ENCODE results near the gene HDAC9.

Gene HDAC9

DNA sequence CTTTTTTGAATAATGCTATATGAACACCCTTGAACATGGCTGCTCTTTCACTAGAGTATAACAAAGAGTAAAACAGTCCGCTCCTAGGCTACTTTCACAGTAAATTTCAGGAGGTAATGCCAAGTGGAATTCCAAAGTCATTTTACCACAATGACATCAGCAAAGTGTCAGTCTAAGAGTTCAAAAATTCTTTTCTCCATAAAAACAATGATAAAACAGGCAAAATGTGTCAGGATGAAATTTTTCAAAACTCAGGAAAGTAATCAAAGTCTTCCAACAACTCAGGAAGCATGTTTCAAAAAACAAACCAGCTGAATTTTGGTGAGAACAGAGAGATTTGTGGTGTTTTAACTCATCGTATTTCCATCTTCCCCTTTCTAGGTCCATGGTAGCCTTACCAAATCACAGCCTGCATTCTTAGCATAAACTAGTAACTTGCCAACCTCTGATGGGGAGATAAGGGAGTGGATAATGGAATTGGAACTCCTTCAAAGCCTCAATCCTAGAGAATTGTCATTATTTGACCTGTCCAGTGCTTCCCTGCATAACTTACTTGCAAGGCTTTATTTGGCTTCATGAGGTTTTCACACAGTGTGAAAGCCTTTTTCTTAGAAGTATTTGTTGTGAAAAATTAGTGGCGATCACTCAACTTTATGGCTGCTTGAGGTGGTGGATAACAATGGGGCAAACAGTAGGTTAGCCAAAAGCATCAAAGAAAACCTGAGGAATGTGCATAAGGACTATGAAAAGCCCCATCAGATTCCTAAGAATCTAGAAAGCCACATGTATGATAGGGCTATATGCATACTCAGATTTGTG, 302.7 kb downstream of the HDAC9 start:
- DNase-seq, result no peak

DNA sequence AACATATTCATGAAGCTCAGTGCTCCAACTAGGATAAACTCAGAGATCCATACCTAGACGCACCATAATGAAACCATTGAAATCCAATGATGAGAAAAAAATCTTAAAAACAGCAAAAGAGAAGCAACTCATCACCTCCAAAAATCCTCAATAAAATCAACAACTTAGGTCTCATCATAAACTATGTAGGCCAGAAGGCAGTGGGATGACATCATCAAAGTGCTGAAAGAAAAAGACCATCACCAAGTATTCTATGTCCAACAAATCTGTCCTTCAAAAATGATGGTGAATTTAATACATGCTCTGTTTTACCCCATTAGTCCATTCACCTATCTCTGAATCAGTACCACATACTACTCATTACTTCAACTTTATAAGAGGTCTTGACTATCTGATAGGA, 304.4 kb downstream of the HDAC9 start:
- DNase-seq, result no peak

GRCh38 chr7:18803923-18804322, 308.4 kb downstream of the HDAC9 start:
- no peak for DNase-seq

GRCh38 chr7:18806177-18806576, 310.6 kb downstream of the HDAC9 start:
- no peak for DNase-seq

- DNase-seq, result no peak
Measured at GRCh38 chr7:18808026-18808425, 312.5 kb downstream of the HDAC9 start.

DNA sequence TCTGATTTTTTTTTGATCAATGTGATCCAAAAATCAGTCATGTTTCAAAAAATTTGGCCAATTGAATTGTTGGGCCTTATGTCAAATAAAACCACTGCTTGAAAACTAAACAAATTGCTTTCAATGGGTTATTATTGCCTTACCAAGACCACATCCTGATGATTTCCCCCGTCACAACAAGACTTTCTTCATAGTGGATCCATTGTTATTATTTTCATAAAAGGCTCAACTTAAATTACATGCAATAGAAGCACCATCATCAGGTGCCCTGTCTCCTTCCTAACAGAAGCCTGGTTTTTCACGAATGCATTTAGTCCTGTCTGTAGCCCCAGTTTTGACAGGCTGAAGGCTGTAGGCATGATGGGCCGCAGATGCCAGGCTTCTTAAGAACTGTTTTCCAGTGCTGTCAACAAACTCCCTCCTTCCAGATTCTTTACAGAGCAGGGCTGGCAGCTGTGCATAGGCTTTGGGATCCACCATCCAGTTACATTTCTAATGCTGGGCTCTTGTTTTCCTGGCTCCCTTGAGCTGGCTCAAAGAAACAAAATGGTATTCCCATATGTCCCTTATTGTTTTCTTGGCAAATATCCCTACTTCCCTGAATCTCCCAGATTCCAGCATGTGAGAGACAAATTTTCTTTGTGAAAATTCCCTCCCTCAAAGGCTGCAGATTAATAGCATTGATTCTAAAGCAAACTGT, 319.9 kb downstream of the HDAC9 start:
- DNase-seq, result no peak

DNA sequence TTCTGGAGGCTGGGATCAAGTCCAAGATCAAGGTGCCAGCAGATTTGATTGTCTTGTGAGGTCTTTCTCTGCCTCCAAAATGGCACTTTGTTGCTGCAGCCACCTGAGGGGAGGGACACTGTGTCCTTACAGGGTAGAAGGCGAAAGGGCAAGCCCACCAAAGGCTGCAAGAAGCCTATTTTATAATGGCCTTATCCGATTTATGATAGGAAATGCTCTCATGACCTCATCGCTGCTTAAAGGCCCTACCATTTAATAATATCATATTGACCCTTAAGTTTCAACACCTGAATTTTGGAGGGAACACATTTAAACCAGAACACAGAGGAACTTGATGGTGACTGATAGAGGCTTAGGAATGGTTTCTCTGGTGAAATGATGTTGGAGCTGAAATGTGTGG, 325.4 kb downstream of the HDAC9 start:
- DNase-seq, result no peak

DNA sequence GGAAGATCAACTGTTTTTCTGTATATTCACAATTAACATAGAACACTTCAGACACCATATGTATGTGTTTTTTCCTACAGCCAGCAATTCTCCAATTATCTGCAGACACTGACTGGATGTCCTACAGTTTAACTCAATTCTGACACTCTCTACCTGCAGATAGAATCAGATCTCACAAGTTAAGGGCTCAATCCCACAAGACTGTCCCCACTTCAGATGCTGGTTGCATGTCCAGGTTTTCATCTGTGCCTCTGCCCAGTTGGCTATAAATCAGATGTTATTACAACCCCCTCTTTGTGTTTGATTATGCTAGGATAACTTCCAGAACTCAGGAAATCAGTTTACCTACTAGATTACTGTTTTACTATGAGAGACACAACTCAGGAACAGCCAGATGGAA, 326.0 kb downstream of the HDAC9 start:
- DNase-seq, result no peak

GRCh38 chr7:18824157-18824556, 328.6 kb downstream of the HDAC9 start:
- DNase-seq, result no peak

- no peak for DNase-seq
Measured at GRCh38 chr7:18828260-18828993, 332.9 kb downstream of the HDAC9 start.

- no peak for DNase-seq
Measured at GRCh38 chr7:18828994-18829857, 333.7 kb downstream of the HDAC9 start.

- no peak for DNase-seq
Measured at GRCh38 chr7:18829858-18830285, 334.3 kb downstream of the HDAC9 start.

DNA sequence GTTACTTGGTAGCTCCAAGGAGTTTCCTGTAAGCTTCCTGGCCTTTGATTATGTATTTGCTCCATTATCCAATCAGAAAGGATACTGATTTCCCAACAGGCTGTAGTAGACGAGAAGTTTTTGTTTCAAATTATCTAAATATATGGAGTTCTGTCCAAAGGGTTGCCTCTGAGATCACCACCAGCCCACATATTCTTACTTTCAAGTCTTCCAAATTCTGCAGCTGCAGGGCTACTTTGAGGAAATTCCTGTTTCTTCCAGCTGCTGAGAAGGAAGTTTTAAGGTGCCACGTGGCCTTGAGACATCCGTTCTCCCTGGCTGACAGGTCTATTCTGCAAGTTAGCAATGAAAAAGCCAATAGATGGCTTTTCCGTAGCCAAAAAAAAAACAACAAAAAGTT, 335.9 kb downstream of the HDAC9 start:
- no peak for DNase-seq

GRCh38 chr7:18831943-18832342, 336.4 kb downstream of the HDAC9 start:
- DNase-seq, result no peak

- DNase-seq, result no peak
Measured at GRCh38 chr7:18834577-18834976, 339.0 kb downstream of the HDAC9 start.

DNA sequence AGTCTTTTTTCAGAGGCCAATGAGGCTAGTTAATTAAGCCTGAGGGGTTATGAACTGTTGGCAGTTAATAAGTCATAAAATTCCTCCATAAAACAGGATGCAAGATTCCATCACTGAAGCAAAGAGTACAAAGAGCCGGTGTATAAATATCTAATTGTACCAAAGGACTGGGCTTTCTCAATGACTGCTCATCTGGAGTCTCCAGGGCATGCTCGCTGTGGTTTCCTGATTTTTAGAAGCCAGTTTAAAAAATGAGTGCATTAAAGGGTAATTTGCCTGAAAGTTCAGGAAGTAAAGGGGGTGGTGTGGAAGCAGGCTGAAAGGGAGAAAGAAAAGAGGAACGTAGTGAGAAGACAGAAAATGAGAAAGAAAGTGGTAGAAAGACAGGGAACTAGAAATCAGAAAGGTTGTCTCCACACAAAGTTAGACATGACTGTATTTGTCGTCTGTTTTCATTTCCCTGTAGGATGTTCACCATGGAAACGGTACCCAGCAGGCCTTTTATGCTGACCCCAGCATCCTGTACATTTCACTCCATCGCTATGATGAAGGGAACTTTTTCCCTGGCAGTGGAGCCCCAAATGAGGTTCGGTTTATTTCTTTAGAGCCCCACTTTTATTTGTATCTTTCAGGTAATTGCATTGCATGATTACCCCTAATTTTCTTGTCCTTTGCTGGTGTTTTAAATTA, 339.6 kb downstream of the HDAC9 start:
- DNase-seq, result no peak

GRCh38 chr7:18843979-18844378, 348.4 kb downstream of the HDAC9 start:
- DNase-seq, result no peak

DNA sequence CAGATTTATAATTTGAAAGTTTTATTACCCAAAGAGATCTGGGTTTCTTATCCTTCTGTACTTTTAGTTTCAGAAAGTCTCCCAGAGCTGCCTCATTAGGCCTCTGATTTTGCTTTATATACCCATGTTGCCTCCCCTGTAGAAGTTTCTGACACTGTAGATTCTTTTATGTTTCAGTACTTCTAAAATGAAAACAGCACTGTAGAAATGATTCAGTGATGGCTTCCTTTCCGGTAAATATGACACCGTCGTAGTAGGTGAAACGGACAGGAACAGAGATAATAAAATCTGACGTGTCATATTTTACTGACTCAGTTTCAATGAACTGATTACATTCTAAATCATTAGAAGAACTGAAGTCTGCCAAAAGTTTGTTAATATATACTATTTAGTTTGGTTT, 349.2 kb downstream of the HDAC9 start:
- no peak for DNase-seq

GRCh38 chr7:18845700-18846099, 350.2 kb downstream of the HDAC9 start:
- no peak for DNase-seq

DNA sequence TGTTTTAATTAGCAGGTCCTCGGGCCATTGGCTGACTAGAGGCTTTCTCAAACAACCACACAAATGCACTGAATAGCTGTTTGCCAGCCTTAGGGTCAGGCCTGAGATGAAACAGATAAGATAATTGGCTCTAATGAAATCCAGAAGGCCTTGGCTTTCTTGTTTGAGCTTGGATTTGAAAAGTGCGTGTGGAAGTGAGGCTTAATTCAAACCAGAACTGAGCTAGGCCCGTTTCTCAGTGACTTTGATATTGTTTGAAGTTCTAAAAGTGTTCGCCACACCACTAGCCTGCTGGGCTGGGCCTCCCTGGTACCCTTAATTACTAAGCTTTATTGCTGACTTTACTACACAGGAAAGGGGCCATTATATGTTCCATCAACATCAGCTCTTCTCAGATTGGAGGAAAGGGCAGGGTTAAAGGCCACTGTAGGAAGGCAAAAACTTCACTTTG, 351.2 kb downstream of the HDAC9 start:
- no peak for DNase-seq

DNA sequence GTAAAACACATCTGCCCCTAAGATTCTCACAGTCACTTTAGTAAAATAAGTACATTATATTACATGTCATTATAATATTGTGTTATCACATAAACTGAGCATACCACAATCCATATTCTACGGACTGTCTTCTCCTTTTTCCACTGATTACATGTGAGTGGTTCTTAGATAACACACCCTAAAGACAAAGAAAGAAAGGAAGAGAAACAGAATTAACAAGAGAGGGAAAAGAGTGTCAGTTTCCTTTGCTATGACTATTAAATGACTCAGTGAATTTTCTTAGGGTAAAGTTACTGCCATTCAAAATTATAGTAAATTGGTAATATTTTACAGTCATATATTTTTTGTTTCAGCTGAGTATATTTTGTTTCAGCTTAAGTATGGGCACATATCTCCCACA, 353.6 kb downstream of the HDAC9 start:
- no peak for DNase-seq

DNA sequence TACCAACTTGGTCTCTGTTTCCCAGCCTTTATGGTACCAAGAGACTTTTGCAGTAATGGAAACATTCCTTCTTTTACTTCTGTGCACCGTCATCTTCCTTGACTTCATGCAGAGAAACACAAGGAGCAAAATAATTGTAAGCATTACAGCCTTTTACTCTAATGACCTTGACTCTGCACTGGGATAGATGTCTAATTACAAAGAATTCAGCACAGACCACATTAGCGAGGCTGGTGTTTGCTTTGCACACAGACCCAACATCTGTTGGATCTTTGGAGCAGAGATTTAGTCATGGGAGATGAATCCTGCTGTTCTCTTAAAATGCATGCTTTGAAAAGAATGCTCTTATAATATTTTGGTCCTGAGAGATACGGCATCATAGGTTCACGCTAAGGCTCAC, 360.2 kb downstream of the HDAC9 start:
- no peak for DNase-seq

Data from AML-193 (cell line).